Neural crest cell (in vitro differentiated cells): ENCODE results near the gene SYNE3. TPM values are rescaled to one million over a fixed set of nuclear protein-coding genes. Genes with fewer than 3 reads are reported as not detected.

Experiments
- DNase-seq: peaks from one replicate; pipeline ENCODE4 v3.0.0; 2021; ENCODE audit warnings: low read depth, mixed read lengths, low spot score
- H3K27ac Mint-ChIP-seq: one replicate; pipeline ENCODE4 v1.8.0; 2021; ENCODE audit warnings: mild to moderate bottlenecking, mixed read lengths; ENCODE audit not compliant: unreplicated experiment
- H3K27me3 Mint-ChIP-seq: 2 replicates; pipeline ENCODE4 v1.8.0; 2021; ENCODE audit warnings: low read depth, mild to moderate bottlenecking, mixed read lengths
- H3K36me3 Mint-ChIP-seq: 2 replicates; pipeline ENCODE4 v1.8.0; 2021; ENCODE audit warnings: low read depth, mild to moderate bottlenecking, mixed read lengths
- H3K4me1 Mint-ChIP-seq: 2 replicates; pipeline ENCODE4 v1.8.0; 2021; ENCODE audit warnings: mixed read lengths
- H3K4me3 Mint-ChIP-seq: one replicate; pipeline ENCODE4 v1.8.0; 2021; ENCODE audit warnings: mild to moderate bottlenecking, mixed read lengths
- H3K9me3 Mint-ChIP-seq: 2 replicates; pipeline ENCODE4 v1.8.0; 2021; ENCODE audit warnings: mixed read lengths
- CTCF ChIP-seq: fragments of 200-600 bp; sonication (generic); conservative IDR thresholded peaks from 2 replicates; pipeline ENCODE4 v1.5.0; 2021; ENCODE audit warnings: antibody characterized with exemption, mild to moderate bottlenecking
- total RNA-seq: library from RNA; stranded (reverse); gene quantifications from 2 replicates; pipeline ENCODE4 v1.2.1, GENCODE V29; 2021

Gene SYNE3
- total RNA-seq, 1 donor from 2014 or later, result 0.82 TPM

- Mint-ChIP-seq H3K27me3 (no peaks in the 10 kb centered on the region), H3K4me3 (no peak overlapping the region), H3K27ac (peak overlapping the region; percentile 65), H3K9me3 (no peaks in the 10 kb centered on the region), H3K4me1 (peaks cover 9% of the 10 kb centered on the region), H3K36me3 (peaks cover 8% of the 10 kb centered on the region)
- no peak for DNase-seq
- no peak for TF ChIP-seq CTCF
Measured at GRCh38 chr14:95544588-95544987, 28.1 kb upstream of the SYNE3 start.

GRCh38 chr14:95543021-95543420 is 26.6 kb upstream of the SYNE3 start:
- no peak overlapping the region for H3K27ac Mint-ChIP-seq
- no peaks in the 10 kb centered on the region for H3K27me3 Mint-ChIP-seq
- peaks cover 4% of the 10 kb centered on the region for H3K36me3 Mint-ChIP-seq
- H3K9me3 Mint-ChIP-seq, result no peaks in the 10 kb centered on the region
- no peak for TF ChIP-seq CTCF
- no peak for DNase-seq
- H3K4me3 Mint-ChIP-seq, result no peak overlapping the region
- H3K4me1 Mint-ChIP-seq, result peaks cover 7% of the 10 kb centered on the region

DNA sequence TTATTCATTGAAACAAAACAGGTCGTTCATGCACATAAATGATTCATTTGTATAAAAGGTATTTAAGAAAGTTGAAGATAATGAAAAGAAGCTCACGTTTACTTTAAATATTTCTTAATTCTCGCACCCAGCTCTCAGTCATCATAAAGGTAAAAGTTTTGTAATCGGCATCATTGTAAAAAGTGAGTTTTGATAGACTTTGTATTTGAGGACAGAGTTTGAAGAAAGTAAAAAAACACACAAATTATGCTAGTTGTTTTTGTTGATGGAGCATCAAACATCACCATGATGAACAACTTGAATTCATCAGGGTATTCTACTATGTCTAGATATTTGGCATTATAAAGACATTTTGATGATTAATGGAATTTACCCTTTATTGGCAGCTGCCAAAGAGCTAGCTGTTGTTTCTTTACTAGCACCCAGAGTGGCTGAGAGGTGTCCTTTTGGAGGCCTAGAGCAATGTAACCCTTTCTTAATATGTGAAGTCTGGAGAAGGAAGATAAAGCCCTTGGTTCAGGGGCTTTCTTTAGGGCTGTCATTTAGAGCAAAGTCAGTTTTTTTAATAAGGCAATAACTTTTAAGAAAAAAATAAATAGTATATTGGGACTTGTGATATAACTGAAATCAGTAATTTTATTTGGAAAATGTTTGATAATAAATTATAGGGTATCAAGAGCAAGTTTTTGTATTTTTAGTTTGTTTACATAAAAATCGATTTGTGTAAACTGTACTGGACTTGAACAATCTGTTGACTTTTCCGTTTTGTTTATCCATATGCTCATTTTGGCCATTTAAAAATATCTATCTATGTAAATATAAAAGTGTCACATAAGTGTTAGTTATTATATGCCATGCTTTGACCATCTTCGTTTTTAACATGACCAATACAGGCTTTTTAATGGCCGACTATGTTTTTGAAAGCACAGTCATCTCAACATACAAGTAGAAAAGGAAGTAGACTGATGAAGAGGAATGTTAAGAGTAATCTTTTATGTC is 25.8 kb upstream of the SYNE3 start:
- no peak for DNase-seq
- no peak overlapping the region for H3K4me3 Mint-ChIP-seq
- peaks cover 2% of the 10 kb centered on the region for H3K36me3 Mint-ChIP-seq
- TF ChIP-seq CTCF, result no peak
- no peaks in the 10 kb centered on the region for H3K9me3 Mint-ChIP-seq
- no peak overlapping the region for H3K27ac Mint-ChIP-seq
- peaks cover 11% of the 10 kb centered on the region for H3K4me1 Mint-ChIP-seq
- H3K27me3 Mint-ChIP-seq, result no peaks in the 10 kb centered on the region

DNA sequence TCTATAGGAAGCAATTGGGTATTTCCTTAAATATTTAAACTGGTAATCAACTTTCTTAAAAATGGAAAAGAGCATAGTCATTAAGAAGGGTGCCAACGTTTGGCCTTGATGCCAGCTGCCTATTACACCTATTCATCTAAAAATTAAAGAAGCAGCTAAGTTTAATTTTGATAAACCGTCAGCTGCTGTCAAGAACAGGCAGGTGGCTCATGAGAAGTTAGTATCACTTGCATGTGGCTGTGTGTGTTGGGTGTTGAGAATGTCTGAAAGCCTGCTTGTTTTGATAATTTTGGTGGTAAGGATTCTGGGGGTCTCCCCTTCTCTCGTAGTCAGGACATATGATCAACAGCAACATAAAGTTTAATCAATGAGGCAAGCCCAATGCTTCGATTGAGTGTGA is 24.9 kb upstream of the SYNE3 start:
- Mint-ChIP-seq H3K27me3 (no peaks in the 10 kb centered on the region), H3K27ac (no peak overlapping the region), H3K4me3 (no peak overlapping the region), H3K4me1 (peaks cover 20% of the 10 kb centered on the region), H3K9me3 (no peaks in the 10 kb centered on the region), H3K36me3 (peaks cover 2% of the 10 kb centered on the region)
- no peak for DNase-seq
- no peak for TF ChIP-seq CTCF

DNA sequence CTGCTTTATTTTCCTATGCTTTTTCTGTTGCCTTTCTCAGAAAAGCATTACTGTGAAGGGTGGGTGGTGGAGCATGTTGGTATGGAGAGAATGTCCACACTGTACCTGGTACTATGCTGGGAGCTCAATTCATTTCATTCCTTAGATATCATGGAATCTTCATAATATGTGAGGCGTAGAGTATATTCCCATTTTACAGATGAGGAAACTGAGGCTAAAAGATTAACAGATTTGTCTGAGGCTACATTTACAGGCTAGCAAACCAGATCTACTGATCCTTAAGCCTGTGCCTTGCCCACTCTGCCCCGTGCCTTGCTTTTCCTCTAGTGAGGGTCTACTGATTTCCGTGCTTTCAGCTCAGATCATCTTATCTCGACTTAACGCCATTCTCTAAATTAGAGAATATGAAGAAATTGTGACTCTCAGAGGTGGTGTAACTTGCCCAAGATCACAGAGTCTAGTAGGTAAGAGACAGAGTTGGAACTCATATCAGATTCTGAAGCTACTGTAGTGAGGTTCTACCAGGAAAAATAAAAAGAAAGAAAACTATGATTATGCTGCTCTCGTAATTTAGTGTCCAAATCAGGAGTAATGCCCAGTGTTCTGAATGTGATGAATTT is 23.9 kb upstream of the SYNE3 start:
- no peak overlapping the region for H3K27ac Mint-ChIP-seq
- no peaks in the 10 kb centered on the region for H3K27me3 Mint-ChIP-seq
- no peak for TF ChIP-seq CTCF
- no peaks in the 10 kb centered on the region for H3K9me3 Mint-ChIP-seq
- no peak for DNase-seq
- peak overlapping the region; percentile 2 for H3K4me3 Mint-ChIP-seq
- H3K4me1 Mint-ChIP-seq, result peaks cover 29% of the 10 kb centered on the region
- H3K36me3 Mint-ChIP-seq, result peaks cover 2% of the 10 kb centered on the region
